A673 (cell line): Measurements from ENCODE around the gene L2HGDH. TPM values are rescaled to one million over a fixed set of nuclear protein-coding genes. Genes with fewer than 3 reads are reported as not detected.
A peak's percentile ranks its signal among the peaks of the same experiment; 100 is the strongest.

Experiments used
- BruUV-seq: library from RNA; stranded (reverse); fragments of 400-500 nt; replicated peaks from 2 replicates; lab custom pipeline; 2021; lab: Mats Ljungman, UMichigan
- CTCF ChIA-PET: fragments of 300-600 bp; sonication (Branson Sonifier 250); formaldehyde crosslinking; loops from one replicate; lab custom pipeline; 2022; ENCODE audit warnings: antibody characterized with exemption; lab: Charles Lee
- POLR2A ChIA-PET: fragments of 300-600 bp; sonication (Branson Sonifier 250); formaldehyde crosslinking; loops from one replicate; lab custom pipeline; 2022; ENCODE audit warnings: antibody characterized with exemption; ENCODE audit not compliant: low non-redundant PET; lab: Charles Lee
- DNase-seq: peaks from one replicate; pipeline ENCODE4 v3.0.0-alpha.2; 2015; ENCODE audit warnings: low spot score
- H3K27ac ChIP-seq: fragments of 200-600 bp; sonication (generic); 2 replicates; pipeline ENCODE4 v1.5.1; 2016; ENCODE audit warnings: mixed run types, low read depth, mild to moderate bottlenecking, mixed read lengths, antibody characterized with exemption, low read length; ENCODE audit not compliant: poor library complexity, severe bottlenecking
- H3K27me3 ChIP-seq: fragments of 200-600 bp; sonication (generic); replicated peaks from 2 replicates; pipeline ENCODE4 v1.6.1; 2017; ENCODE audit warnings: mixed run types, low read depth, mild to moderate bottlenecking, mixed read lengths, antibody characterized with exemption, low read length; ENCODE audit not compliant: insufficient read depth, poor library complexity
- H3K36me3 ChIP-seq: fragments of 200-600 bp; sonication (generic); 2 replicates; pipeline ENCODE4 v1.6.1; 2016; ENCODE audit warnings: mixed run types, mild to moderate bottlenecking, mixed read lengths, antibody characterized with exemption, low read length; ENCODE audit not compliant: insufficient read depth, poor library complexity, severe bottlenecking
- H3K4me1 ChIP-seq: fragments of 200-600 bp; sonication (generic); 2 replicates; pipeline ENCODE4 v1.6.1; 2017; ENCODE audit warnings: mixed run types, mild to moderate bottlenecking, mixed read lengths, antibody characterized with exemption, low read length; ENCODE audit not compliant: insufficient read depth, poor library complexity, severe bottlenecking
- H3K4me3 ChIP-seq: fragments of 200-600 bp; sonication (generic); 2 replicates; pipeline ENCODE4 v1.5.1; 2016; ENCODE audit warnings: low read depth, mixed run types, mild to moderate bottlenecking, mixed read lengths, low read length; ENCODE audit not compliant: poor library complexity, severe bottlenecking
- H3K9me3 ChIP-seq: fragments of 200-600 bp; sonication (generic); 2 replicates; pipeline ENCODE4 v1.6.1; 2016; ENCODE audit warnings: mixed run types, low read depth, mild to moderate bottlenecking, mixed read lengths, antibody characterized with exemption, low read length; ENCODE audit not compliant: poor library complexity, severe bottlenecking
- EZH2 ChIP-seq: fragments of 200-600 bp; sonication (generic); IDR thresholded peaks from 2 replicates; pipeline ENCODE4 v1.6.1; 2017; ENCODE audit warnings: borderline replicate concordance, low read depth, mild to moderate bottlenecking, mixed read lengths, antibody characterized with exemption, low read length; ENCODE audit not compliant: poor library complexity, severe bottlenecking
- intact Hi-C: fragments of 100-400 bp; cut with micrococcal nuclease; formaldehyde crosslinking; loops from one replicate; pipeline ENCODE4 v1.10.0; 2022; ENCODE audit not compliant: unreplicated experiment
- total RNA-seq: library from RNA; stranded (reverse); gene quantifications from 2 replicates; pipeline ENCODE4 v1.2.3, GENCODE V29; 2021
- TF ChIP-seq, protein P1 (sequence below): fragments of 300-800, 200-600 bp; sonication (generic); conservative IDR thresholded peaks from 2 replicates; pipeline ENCODE4 v1.5.1; 2017; ENCODE audit warnings: low read depth, mild to moderate bottlenecking, antibody characterized with exemption, low read length, moderate library complexity, mixed read lengths

Gene L2HGDH
- total RNA-seq, 1 experiment from 2014 or later = 17.4 TPM

DNA sequence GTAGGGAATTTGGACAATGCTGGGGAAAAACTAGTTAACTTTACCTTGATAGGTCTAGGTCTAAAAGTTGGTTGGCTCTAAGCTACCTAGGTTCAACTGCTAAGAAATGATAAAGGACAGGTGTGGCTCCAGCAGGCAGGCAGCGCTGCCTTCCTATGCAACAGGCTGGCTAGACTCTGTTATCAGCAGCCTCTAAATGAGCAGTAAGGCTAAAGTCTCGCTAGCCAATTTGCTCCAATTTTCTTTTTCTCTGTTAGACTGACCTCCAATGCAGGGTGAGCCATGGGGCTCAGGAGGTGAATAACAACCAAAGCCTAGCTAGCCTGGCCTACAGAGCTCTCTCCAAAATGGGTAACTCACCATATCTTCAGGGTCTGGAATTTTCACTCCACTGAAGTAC is 26.6 kb upstream of the L2HGDH start:
- no peak overlapping the region for H3K4me3 ChIP-seq
- ChIA-PET POLR2A (no interaction called here), CTCF (no interaction called here)
- DNase-seq = no peak
- H3K4me1 ChIP-seq = peaks cover 32% of the 10 kb centered on the region
- intact Hi-C loops = no loop called here
- BruUV-seq = no TSS peak
- no peak for TF ChIP-seq EZH2
- TF ChIP-seq, protein P1, sequence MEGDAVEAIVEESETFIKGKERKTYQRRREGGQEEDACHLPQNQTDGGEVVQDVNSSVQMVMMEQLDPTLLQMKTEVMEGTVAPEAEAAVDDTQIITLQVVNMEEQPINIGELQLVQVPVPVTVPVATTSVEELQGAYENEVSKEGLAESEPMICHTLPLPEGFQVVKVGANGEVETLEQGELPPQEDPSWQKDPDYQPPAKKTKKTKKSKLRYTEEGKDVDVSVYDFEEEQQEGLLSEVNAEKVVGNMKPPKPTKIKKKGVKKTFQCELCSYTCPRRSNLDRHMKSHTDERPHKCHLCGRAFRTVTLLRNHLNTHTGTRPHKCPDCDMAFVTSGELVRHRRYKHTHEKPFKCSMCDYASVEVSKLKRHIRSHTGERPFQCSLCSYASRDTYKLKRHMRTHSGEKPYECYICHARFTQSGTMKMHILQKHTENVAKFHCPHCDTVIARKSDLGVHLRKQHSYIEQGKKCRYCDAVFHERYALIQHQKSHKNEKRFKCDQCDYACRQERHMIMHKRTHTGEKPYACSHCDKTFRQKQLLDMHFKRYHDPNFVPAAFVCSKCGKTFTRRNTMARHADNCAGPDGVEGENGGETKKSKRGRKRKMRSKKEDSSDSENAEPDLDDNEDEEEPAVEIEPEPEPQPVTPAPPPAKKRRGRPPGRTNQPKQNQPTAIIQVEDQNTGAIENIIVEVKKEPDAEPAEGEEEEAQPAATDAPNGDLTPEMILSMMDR = no peak
- H3K27ac ChIP-seq = no peak overlapping the region
- H3K27me3 ChIP-seq = no peaks in the 10 kb centered on the region
- no peaks in the 10 kb centered on the region for H3K9me3 ChIP-seq
- no peaks in the 10 kb centered on the region for H3K36me3 ChIP-seq

DNA sequence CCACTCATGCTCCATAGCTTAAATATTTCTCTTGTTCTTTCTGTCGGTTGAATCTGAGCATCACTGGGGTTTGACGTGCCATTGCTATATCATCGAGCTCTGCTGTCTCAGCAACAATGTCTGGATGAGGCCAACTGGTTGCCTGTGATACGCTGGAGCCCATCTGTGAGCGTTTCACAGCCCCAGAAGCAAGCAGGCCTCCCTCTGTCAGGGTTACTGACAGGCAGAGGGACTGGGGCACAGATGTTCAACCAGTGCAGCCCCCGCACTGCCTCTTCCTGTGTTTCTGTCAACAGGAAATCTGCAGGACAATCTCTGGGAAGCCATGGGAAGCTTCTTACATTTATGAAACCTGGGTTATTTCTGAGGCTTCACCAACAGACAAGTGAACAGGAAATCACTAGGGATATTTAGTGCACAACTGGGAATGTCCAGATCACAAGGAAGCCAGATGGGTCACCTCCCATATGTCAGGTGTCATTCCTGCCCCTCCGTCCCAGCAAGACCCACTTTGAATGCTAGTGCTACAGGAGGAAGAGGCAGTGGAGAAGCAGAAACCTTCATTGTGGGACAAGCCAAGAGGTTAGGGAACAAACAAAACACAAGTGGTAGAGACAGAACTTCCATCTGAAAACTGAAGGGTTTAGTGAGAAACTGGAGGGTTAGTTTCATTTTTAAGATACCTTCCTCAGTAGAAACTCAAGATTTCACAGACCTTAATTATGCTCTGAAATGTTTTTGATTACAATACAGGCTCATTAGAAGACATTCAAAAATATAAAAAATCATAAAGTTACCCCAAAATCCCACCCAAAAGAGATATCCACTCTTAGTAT is 24.2 kb upstream of the L2HGDH start:
- no peaks in the 10 kb centered on the region for H3K27me3 ChIP-seq
- no peaks in the 10 kb centered on the region for H3K9me3 ChIP-seq
- POLR2A ChIA-PET = interaction anchor here (0.6 kb wide), 1 partner anchor 17 kb away, joined by 3 read pairs; no protein-coding TSS in a partner anchor
- no peak for TF ChIP-seq EZH2
- TF ChIP-seq, protein P1 = no peak
- no peak for DNase-seq
- BruUV-seq = no TSS peak
- H3K27ac ChIP-seq = peak overlapping the region; percentile 54
- intact Hi-C loops = no loop called here
- no peaks in the 10 kb centered on the region for H3K36me3 ChIP-seq
- CTCF ChIA-PET = no interaction called here
- no peak overlapping the region for H3K4me3 ChIP-seq
- peaks cover 17% of the 10 kb centered on the region for H3K4me1 ChIP-seq

DNA sequence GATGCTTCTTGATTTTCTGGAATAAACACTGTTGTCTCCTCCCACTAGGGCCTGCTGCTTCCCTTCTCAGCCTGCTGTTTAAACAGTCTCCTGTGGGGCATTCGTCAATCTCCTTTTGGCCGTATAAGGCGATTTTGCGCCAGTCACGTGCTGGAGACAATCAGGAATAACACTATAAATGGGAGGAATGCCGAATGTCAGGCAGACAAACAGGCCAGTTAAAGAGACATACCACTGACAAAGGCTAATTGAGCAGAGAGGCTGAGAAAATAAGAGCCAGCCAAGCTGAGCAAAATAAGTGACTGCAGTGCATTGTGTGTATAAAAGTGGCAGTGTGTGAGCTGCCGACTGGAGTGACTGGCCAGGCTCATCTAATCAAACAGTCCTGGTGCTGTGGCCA is 23.4 kb upstream of the L2HGDH start:
- intact Hi-C loops = no loop called here
- peaks cover 17% of the 10 kb centered on the region for H3K4me1 ChIP-seq
- no peak for TF ChIP-seq EZH2
- TF ChIP-seq, protein P1 = no peak
- no peak overlapping the region for H3K4me3 ChIP-seq
- POLR2A ChIA-PET = interaction anchor here (0.6 kb wide), 1 partner anchor 15 kb away, joined by 4 read pairs; no protein-coding TSS in a partner anchor
- no peaks in the 10 kb centered on the region for H3K27me3 ChIP-seq
- peak overlapping the region; percentile 54 for H3K27ac ChIP-seq
- no peaks in the 10 kb centered on the region for H3K36me3 ChIP-seq
- CTCF ChIA-PET = no interaction called here
- BruUV-seq = no TSS peak
- peak; percentile 85 for DNase-seq
- H3K9me3 ChIP-seq = no peaks in the 10 kb centered on the region
